Sigmoid colon (tissue), 7 donors: Measurements from ENCODE around the gene PLCH2. TPM values are rescaled to one million over a fixed set of nuclear protein-coding genes. Genes with fewer than 3 reads are reported as not detected.

Experiments
- DNase-seq: peaks from one replicate; pipeline ENCODE4 v3.0.0-alpha.2; 2019
- H3K27ac ChIP-seq, 4 donors: fragments of 200-600 bp; sonication (generic); one replicate each; pipeline ENCODE4 v1.5.1; 2016 to 2019; ENCODE audit warnings: mild to moderate bottlenecking in 1 of 4
- H3K27me3 ChIP-seq, 3 donors: fragments of 200-600 bp; sonication (generic); one replicate each; pipeline ENCODE4 v1.5.1; 2019; ENCODE audit warnings: mild to moderate bottlenecking in 1 of 3
- H3K36me3 ChIP-seq, 4 donors: fragments of 200-600 bp; sonication (generic); one replicate each; pipeline ENCODE4 v1.5.1; 2016 to 2019
- H3K4me1 ChIP-seq, 4 donors: fragments of 200-600 bp; sonication (generic); one replicate each; pipeline ENCODE4 v1.5.1; 2017 to 2019
- H3K4me3 ChIP-seq, 4 donors: fragments of 200-600 bp; sonication (generic); one replicate each; pipeline ENCODE4 v1.5.1; 2017 to 2019; ENCODE audit warnings: mild to moderate bottlenecking in 2 of 4, moderate library complexity in 1 of 4
- H3K9me3 ChIP-seq, 4 donors: fragments of 200-600 bp in 3 of 4; sonication (generic) in 3 of 4; one replicate each; pipeline versions ENCODE4 v1.5.1 to v1.6.1; 2013 to 2019
- EP300 ChIP-seq, 4 donors: sonication (generic); formaldehyde crosslinking; IDR thresholded peaks; one replicate each; pipeline ENCODE4 v1.6.1; 2017; ENCODE audit warnings: antibody characterized with exemption in 4 of 4
- POLR2A ChIP-seq, 2 donors: fragments of 450-650 bp; IDR thresholded peaks; one replicate each; pipeline ENCODE4 v1.6.1; 2016; ENCODE audit warnings: antibody characterized with exemption in 2 of 2, mild to moderate bottlenecking in 2 of 2, moderate library complexity in 2 of 2
- POLR2AphosphoS5 ChIP-seq, 4 donors: sonication (generic); formaldehyde crosslinking; IDR thresholded peaks; one replicate each; pipeline ENCODE4 v1.6.1; 2017; ENCODE audit warnings: antibody characterized with exemption in 4 of 4
- WGBS, 2 donors: extraction: QIAGEN DNeasy Blood & Tissue Kit; methylation state at CpG; one replicate each; pipeline ENCODE4 v1.1.7; 2013; 5-methylcytosine and 5-hydroxymethylcytosine counted together
- intact Hi-C: fragments of 100-400 bp; cut with DNase I; formaldehyde crosslinking; loops from one replicate; pipeline ENCODE4 v1.15.1; 2023
- polyA plus RNA-seq, 3 donors: library from polyadenylated mRNA; stranded (reverse); fragments of 200-250 nt; gene quantifications; one replicate each; pipeline ENCODE4 v1.2.3, GENCODE V29; 2013
- total RNA-seq, 4 donors: library from RNA; depleted of rRNA; stranded (reverse); fragments of >200 nt; gene quantifications; one replicate each; pipeline ENCODE4 v1.1.0, GENCODE V29; 2016
- TF ChIP-seq, protein P1 (sequence below), 4 experiments: fragments of 450-650 bp in 3 of 4; fragments of 200-600 bp in 1 of 4; IDR thresholded peaks; one replicate each; pipeline ENCODE4 v1.5.1; 2016 to 2019; ENCODE audit warnings: antibody characterized with exemption in 4 of 4, mild to moderate bottlenecking in 3 of 4, moderate library complexity in 2 of 4
- donor health status: healthy with polysubstance abuse.
- donor health status: Bipolar disorder and iron deficiency.
- donor health status: healthy.

The PLCH2 gene
- total and polyA plus RNA-seq, 7 donors, result 0.54 to 3.8 (median 1.1) TPM; not detected in 2

GRCh38 chr1:2479186-2479585 lies 3.1 kb downstream of the PLCH2 start:
- DNase-seq, result no peak
- Histone ChIP-seq H3K4me3 (no peak overlapping the region), H3K27me3 (peaks cover 0 to 15% (median 0%) of the 10 kb centered on the region in 3 donors), H3K9me3 (no peaks in the 10 kb centered on the region), H3K27ac (no peak overlapping the region), H3K36me3 (no peaks in the 10 kb centered on the region), H3K4me1 (no peaks in the 10 kb centered on the region)
- no peak for TF ChIP-seq POLR2AphosphoS5 (IDR thresholded peaks at IDR 0.05)
- no peak for TF ChIP-seq POLR2A (IDR thresholded peaks at IDR 0.05)
- 81 to 87% methylated on average over 20 of the region's 20 CpGs for WGBS, 2 donors
- intact Hi-C loops, result no loop called here

GRCh38 chr1:2479618-2480017 lies 3.5 kb downstream of the PLCH2 start:
- WGBS, 2 donors, result 89 to 95% methylated on average over 28 of the region's 28 CpGs
- intact Hi-C loops, result no loop called here
- TF ChIP-seq EP300 (IDR thresholded peaks at IDR 0.05), result no peak
- TF ChIP-seq, protein P1, sequence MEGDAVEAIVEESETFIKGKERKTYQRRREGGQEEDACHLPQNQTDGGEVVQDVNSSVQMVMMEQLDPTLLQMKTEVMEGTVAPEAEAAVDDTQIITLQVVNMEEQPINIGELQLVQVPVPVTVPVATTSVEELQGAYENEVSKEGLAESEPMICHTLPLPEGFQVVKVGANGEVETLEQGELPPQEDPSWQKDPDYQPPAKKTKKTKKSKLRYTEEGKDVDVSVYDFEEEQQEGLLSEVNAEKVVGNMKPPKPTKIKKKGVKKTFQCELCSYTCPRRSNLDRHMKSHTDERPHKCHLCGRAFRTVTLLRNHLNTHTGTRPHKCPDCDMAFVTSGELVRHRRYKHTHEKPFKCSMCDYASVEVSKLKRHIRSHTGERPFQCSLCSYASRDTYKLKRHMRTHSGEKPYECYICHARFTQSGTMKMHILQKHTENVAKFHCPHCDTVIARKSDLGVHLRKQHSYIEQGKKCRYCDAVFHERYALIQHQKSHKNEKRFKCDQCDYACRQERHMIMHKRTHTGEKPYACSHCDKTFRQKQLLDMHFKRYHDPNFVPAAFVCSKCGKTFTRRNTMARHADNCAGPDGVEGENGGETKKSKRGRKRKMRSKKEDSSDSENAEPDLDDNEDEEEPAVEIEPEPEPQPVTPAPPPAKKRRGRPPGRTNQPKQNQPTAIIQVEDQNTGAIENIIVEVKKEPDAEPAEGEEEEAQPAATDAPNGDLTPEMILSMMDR (IDR thresholded peaks at IDR 0.05), result no peak
- no peak for TF ChIP-seq POLR2A (IDR thresholded peaks at IDR 0.05)
- no peak for TF ChIP-seq POLR2AphosphoS5 (IDR thresholded peaks at IDR 0.05)
- no peaks in the 10 kb centered on the region for H3K4me1 ChIP-seq
- H3K9me3 ChIP-seq, result no peaks in the 10 kb centered on the region
- DNase-seq, result no peak
- H3K27me3 ChIP-seq, result peaks cover 0 to 15% (median 0%) of the 10 kb centered on the region in 3 donors
- no peak overlapping the region for H3K27ac ChIP-seq
- no peaks in the 10 kb centered on the region for H3K36me3 ChIP-seq
- no peak overlapping the region for H3K4me3 ChIP-seq

DNA sequence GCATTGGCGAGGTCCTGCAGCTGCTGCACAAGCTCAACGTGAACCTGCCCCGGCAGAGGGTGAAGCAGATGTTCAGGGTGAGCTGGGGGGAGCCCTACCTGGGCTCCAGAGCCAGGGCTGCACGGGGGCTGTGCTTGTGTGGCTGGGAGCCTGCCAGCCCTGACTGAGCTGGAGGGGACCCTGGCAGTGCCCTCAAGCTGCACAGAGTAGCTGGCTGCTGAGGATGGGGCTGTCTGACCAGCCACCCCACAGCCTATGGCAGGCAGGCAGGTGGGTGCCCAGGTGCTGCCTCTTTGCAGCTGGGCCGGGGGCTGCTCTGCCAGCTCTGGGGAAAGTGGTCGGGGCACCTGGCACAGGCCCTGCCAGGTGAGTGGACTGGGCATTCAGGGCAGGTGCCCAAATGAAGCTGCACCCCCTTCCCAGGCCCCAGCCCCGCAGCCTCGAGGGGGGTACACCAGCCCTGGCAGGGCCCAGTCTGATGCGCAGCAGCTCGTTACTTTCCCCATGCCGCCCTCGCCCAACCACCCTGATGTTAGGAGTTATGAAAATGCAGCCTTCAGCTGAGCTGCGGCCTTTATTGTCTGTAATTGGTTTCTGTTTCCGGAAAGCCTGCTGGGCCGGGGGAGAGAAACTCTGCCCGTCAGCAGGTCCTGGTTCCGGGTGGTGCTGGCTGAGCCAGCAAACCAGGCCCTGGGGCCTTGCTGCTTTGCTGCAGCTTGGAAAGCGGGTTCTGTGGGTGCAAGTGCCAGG lies 4.3 kb downstream of the PLCH2 start:
- no peak for DNase-seq
- Histone ChIP-seq H3K27me3 (peaks cover 0 to 12% (median 0%) of the 10 kb centered on the region in 3 donors), H3K9me3 (no peaks in the 10 kb centered on the region), H3K4me1 (no peaks in the 10 kb centered on the region), H3K4me3 (no peak overlapping the region), H3K36me3 (no peaks in the 10 kb centered on the region), H3K27ac (no peak overlapping the region)
- WGBS, 2 donors, result 87 to 88% methylated on average over 18 of the region's 18 CpGs
- TF ChIP-seq, protein P1 (IDR thresholded peaks at IDR 0.05), result no peak
- no peak for TF ChIP-seq POLR2AphosphoS5 (IDR thresholded peaks at IDR 0.05)
- TF ChIP-seq POLR2A (IDR thresholded peaks at IDR 0.05), result no peak
- no peak for TF ChIP-seq EP300 (IDR thresholded peaks at IDR 0.05)
- intact Hi-C loops, result no loop called here

- no peak overlapping the region for H3K27ac ChIP-seq
Observed at GRCh38 chr1:2480986-2481364, 4.9 kb downstream of the PLCH2 start.

GRCh38 chr1:2481885-2482284 lies 5.8 kb downstream of the PLCH2 start:
- intact Hi-C loops, result no loop called here
- H3K27ac ChIP-seq, result no peak overlapping the region

More at GRCh38 chr1:2480986-2481364, 4.9 kb downstream of the PLCH2 start:
- peaks cover 0 to 12% (median 0%) of the 10 kb centered on the region in 3 donors for H3K27me3 ChIP-seq
- TF ChIP-seq EP300 (IDR thresholded peaks at IDR 0.05) (no peak), POLR2AphosphoS5 (IDR thresholded peaks at IDR 0.05) (no peak), POLR2A (IDR thresholded peaks at IDR 0.05) (no peak)
- TF ChIP-seq, protein P1 (IDR thresholded peaks at IDR 0.05), result no peak
- H3K4me1 ChIP-seq, result no peaks in the 10 kb centered on the region
- H3K9me3 ChIP-seq, result no peaks in the 10 kb centered on the region
- no peak for DNase-seq
- intact Hi-C loops, result no loop called here
- H3K4me3 ChIP-seq, result no peak overlapping the region
- WGBS, 2 donors, result 91 to 93% methylated on average over 12 of the region's 12 CpGs
- H3K36me3 ChIP-seq, result no peaks in the 10 kb centered on the region

More at GRCh38 chr1:2481885-2482284, 5.8 kb downstream of the PLCH2 start:
- H3K4me3 ChIP-seq, result no peak overlapping the region
- H3K4me1 ChIP-seq, result no peaks in the 10 kb centered on the region
- no peak for DNase-seq
- peaks cover 0 to 7% (median 0%) of the 10 kb centered on the region in 3 donors for H3K27me3 ChIP-seq
- TF ChIP-seq POLR2A (IDR thresholded peaks at IDR 0.05) (no peak), EP300 (IDR thresholded peaks at IDR 0.05) (no peak), POLR2AphosphoS5 (IDR thresholded peaks at IDR 0.05) (no peak)
- TF ChIP-seq, protein P1 (IDR thresholded peaks at IDR 0.05), result no peak
- H3K9me3 ChIP-seq, result no peaks in the 10 kb centered on the region
- WGBS, 2 donors, result 54 to 70% methylated on average over 10 of the region's 10 CpGs
- H3K36me3 ChIP-seq, result no peaks in the 10 kb centered on the region
